ENCODE results near the gene MEOX1.

Gene MEOX1

GRCh38 chr17:43655693-43656255 is 5.9 kb downstream of the MEOX1 start:
- DNase-seq (ENCODE audit: low read depth), result no peak

GRCh38 chr17:43652124-43652480 is 9.6 kb downstream of the MEOX1 start:
- DNase-seq (ENCODE audit: low read depth), result no peak

GRCh38 chr17:43650471-43650870 is 11.3 kb downstream of the MEOX1 start:
- no peak for DNase-seq (ENCODE audit: low read depth)

GRCh38 chr17:43648916-43649315 is 12.8 kb downstream of the MEOX1 start:
- DNase-seq (ENCODE audit: low read depth), result no peak

- no peak for DNase-seq (ENCODE audit: low read depth)
Measured at GRCh38 chr17:43645765-43646481, 15.8 kb downstream of the MEOX1 start.

GRCh38 chr17:43645450-43645764 is 16.3 kb downstream of the MEOX1 start:
- DNase-seq (ENCODE audit: low read depth), result no peak

- no peak for DNase-seq (ENCODE audit: low read depth)
Measured at GRCh38 chr17:43644081-43644480, 17.6 kb downstream of the MEOX1 start.

GRCh38 chr17:43641416-43641815 is 20.3 kb downstream of the MEOX1 start:
- no peak for DNase-seq (ENCODE audit: low read depth)

- DNase-seq (ENCODE audit: low read depth), result no peak
Measured at GRCh38 chr17:43640491-43641252, 21.1 kb downstream of the MEOX1 start.

GRCh38 chr17:43637563-43638323 is 24.0 kb downstream of the MEOX1 start:
- DNase-seq (ENCODE audit: low read depth), result no peak

- no peak for DNase-seq (ENCODE audit: low read depth)
Measured at GRCh38 chr17:43636426-43636825, 25.3 kb downstream of the MEOX1 start.

GRCh38 chr17:43634591-43635125 is 27.1 kb downstream of the MEOX1 start:
- no peak for DNase-seq (ENCODE audit: low read depth)

- DNase-seq (ENCODE audit: low read depth), result no peak
Measured at GRCh38 chr17:43632221-43632620, 29.5 kb downstream of the MEOX1 start.

GRCh38 chr17:43631429-43631828 is 30.3 kb downstream of the MEOX1 start:
- DNase-seq (ENCODE audit: low read depth), result no peak

GRCh38 chr17:43628089-43628650 is 33.6 kb downstream of the MEOX1 start:
- DNase-seq (ENCODE audit: low read depth), result no peak

GRCh38 chr17:43627653-43628052 is 34.1 kb downstream of the MEOX1 start:
- DNase-seq (ENCODE audit: low read depth), result no peak

- no peak for DNase-seq (ENCODE audit: low read depth)
Measured at GRCh38 chr17:43626023-43626422, 35.7 kb downstream of the MEOX1 start.

GRCh38 chr17:43625606-43626005 is 36.1 kb downstream of the MEOX1 start:
- no peak for DNase-seq (ENCODE audit: low read depth)

- DNase-seq (ENCODE audit: low read depth), result no peak
Measured at GRCh38 chr17:43620581-43620980, 41.1 kb downstream of the MEOX1 start.

- no peak for DNase-seq (ENCODE audit: low read depth)
Measured at GRCh38 chr17:43620147-43620546, 41.6 kb downstream of the MEOX1 start.

- no peak for DNase-seq (ENCODE audit: low read depth)
Measured at GRCh38 chr17:43619705-43620104, 42.0 kb downstream of the MEOX1 start.

- no peak for DNase-seq (ENCODE audit: low read depth)
Measured at GRCh38 chr17:43618276-43618675, 43.4 kb downstream of the MEOX1 start.

Data from T-helper 22 cell (primary cell).